NK-92 (cell line): ENCODE results near the gene ARHGEF28.

ENCODE experiments used
- DNase-seq: peaks from one replicate; lab custom pipeline; 2025; ENCODE audit not compliant: unreplicated experiment; lab: John Stamatoyannopoulos, UW

Gene ARHGEF28

DNA sequence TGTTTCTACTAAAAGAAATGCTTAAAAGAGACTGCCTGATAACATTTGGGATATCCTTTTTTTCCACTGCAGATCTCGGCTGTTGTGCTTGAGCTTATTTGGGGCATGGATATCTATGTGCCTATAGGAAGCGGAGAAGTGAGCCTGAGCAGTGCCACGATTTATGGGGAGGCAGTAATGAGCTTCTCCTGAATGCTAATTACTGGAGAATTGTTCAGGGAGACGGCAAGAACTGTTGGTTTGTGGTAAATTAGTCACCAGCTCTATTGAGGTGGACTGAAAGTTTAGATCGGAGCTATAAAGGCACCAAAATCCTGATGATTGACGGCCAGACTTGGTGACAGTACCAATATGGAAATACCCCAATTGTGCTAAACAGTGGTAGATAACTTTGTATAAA, 186.5 kb downstream of the ARHGEF28 start:
- DNase-seq, result no peak

DNA sequence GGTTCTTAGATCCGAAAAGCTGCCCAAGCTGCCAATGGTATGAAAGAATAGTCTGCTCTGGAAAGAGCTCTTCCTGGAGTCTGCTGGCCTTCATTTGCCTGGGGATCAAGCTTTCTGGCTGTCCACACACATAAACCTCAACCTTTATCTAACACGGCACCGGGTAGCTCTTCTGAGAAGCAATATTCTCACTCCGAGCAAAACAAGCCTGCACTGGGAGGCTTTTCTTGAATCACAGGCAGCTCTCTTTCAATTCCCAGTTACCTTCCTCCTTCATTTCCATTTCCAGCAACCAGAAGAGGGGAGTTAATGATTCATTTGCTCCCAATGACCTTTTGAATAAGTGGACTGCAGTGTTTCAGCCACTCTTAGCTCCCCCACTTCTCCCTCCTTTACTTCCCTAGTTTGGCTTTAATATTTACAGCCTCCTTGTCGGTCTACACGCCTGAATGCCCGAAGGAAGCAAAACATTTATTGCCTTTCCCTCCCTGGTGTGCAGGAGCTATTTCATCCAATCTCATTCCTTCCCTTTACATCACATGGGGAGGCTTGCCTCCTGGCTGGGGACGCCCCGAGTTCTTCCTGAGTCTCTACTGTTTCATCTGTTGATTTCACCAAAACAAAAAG, 187.1 kb downstream of the ARHGEF28 start:
- DNase-seq, result no peak

- DNase-seq, result no peak
Observed at GRCh38 chr5:73814233-73814846, 188.3 kb downstream of the ARHGEF28 start.

DNA sequence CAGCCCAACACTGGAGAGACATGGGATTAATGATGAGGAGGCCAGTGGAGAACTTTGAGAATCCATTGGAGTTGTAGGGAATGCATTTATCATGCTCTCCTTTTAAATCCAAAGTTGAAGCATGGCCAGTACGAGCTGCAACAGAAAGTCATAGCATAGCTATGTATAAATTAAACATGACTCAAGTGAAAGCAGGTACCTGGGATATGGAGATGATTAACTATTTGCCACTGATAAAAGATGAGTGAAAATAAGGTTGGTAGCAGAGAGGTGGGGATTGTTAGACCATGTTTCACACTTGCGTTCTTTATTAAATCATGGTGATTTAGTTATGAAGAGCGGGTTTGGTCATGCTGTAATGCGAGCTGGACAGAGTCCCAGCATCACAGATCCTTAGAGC, 189.6 kb downstream of the ARHGEF28 start:
- no peak for DNase-seq

- no peak for DNase-seq
Observed at GRCh38 chr5:73816656-73817420, 190.8 kb downstream of the ARHGEF28 start.

- no peak for DNase-seq
Observed at GRCh38 chr5:73818357-73818756, 192.4 kb downstream of the ARHGEF28 start.

DNA sequence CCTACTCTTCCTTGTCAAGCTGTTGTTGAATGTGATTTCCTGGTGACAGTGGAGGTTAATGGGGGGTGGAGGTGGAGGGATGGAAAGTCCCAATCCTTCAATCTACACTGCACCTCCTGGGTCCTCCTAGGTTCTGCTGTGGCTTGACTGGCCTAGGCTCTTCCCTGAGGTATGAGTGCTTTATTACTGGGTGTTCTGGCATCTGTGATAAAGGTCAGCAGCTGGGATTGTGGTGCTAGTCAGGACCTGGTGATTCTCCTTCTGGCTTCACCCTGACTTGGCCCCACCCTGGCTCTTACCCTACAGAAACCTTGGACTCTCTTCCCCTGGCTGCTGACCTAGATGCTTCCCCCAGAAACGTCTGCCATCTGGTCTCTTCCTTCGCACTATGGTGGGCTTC, 194.3 kb downstream of the ARHGEF28 start:
- no peak for DNase-seq

DNA sequence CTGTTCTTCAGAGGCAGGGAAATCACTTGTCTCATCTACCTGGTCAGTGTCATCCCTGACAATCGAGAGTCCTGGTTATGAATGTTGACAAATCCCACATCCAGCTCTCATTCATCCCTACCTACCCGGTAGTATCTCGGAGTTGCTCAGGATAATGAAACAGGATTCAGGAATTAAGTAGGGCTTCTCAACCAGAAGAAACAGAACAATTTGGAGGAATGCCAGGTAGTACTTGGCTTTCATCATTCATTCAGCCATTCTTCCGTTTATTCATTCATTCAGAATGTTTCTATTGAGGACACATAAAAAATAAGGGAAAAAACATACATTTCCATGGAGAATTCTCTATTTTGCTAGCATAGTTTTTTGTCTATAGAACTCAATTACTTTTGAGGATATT, 195.0 kb downstream of the ARHGEF28 start:
- DNase-seq, result no peak

GRCh38 chr5:73822278-73822988, 196.4 kb downstream of the ARHGEF28 start:
- no peak for DNase-seq

DNA sequence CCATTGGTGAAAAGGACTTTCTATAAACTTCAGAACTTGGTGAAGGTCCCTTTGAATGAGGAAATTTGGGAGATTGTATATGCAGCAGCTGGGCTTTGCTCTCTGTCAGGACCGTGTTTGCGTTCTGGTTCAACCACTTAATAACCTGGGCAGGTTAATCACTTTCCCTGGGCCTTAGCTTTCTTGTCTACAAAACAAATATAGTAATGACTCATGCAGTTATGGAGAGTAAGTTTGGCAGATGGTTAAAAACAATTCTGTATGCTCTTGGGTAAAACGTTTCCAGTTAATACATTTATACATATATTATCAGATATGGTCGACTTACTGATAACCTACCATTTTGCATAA, 197.0 kb downstream of the ARHGEF28 start:
- DNase-seq, result no peak

DNA sequence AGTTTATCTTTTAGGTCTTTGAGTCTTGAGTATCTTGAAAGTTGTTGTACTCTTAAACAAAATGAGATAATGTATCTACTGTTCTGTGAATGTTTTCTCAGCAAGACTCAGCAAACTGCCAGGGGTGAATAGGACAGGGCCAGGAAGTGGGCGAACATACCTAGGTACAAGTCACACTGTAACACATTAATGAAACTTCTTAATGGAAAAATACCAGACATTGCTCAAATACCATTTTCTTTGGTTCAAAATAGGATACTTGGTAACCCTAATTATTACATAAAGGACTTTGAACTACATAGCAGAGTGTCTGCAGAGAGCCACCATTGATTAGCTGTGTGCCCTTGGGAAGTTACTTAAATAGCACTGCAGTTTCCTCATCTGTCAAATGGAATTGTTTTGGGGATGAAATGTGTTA, 197.5 kb downstream of the ARHGEF28 start:
- no peak for DNase-seq

GRCh38 chr5:73825199-73825598, 199.2 kb downstream of the ARHGEF28 start:
- DNase-seq, result no peak

DNA sequence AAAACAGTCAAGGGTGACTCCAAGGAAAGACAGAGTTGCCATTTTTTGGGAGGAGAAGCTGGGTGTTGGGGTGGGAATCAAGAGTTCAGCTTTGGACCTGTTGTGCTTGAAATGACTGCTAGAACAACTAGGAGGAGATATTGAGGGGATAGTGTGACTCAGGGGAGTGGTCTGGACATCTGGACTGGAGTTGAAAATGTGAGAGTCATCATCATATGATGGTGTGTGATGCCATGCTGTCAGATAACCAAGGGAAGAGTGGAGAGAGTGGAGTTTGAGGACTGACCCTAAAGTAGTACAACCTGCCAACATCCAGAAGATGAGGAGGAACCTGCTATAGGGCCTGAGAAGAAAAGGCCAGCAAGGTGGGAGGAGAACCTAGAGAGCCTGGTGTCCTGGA, 199.7 kb downstream of the ARHGEF28 start:
- no peak for DNase-seq

GRCh38 chr5:73826301-73827105, 200.5 kb downstream of the ARHGEF28 start:
- DNase-seq, result no peak

GRCh38 chr5:73827106-73827450, 201.1 kb downstream of the ARHGEF28 start:
- DNase-seq, result no peak

DNA sequence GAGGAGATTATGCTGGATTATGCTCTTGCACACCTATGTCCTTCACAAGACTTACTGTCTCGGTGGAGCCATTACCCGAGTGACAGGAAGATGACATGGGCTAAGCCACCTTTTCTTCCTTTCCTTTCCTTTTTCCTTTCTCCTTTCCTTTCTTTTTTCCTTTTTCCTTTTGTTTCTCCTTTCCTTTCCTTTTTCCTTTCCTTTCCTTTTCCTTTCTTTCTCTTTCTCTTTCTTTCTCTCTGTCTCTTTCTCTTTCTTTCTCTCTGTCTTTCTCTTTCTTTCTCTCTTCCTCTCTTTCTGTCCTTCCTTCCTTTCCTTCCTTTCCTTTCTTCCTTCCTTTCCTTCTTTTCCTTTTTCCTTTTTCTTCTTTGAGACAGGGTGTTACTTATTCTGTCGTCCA, 202.5 kb downstream of the ARHGEF28 start:
- DNase-seq, result no peak

GRCh38 chr5:73830646-73831045, 204.7 kb downstream of the ARHGEF28 start:
- no peak for DNase-seq

DNA sequence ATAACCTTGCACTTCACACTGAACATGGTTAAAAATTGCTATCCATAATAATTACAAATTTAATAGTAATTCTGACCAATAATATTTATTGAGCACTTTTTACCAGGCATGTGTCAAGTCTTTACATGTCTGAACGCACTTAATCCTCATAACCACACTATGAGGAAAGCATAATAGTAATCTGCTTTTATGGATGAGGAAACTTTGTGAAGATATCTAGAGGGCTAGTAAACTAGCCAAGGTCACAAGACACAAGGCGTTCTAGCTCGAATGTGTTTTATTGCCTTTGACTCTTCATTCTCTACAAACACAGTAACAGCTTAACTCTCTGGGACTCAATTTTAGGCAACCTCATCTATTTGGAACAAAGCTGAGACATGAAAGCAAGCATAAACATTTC, 205.1 kb downstream of the ARHGEF28 start:
- DNase-seq, result no peak

DNA sequence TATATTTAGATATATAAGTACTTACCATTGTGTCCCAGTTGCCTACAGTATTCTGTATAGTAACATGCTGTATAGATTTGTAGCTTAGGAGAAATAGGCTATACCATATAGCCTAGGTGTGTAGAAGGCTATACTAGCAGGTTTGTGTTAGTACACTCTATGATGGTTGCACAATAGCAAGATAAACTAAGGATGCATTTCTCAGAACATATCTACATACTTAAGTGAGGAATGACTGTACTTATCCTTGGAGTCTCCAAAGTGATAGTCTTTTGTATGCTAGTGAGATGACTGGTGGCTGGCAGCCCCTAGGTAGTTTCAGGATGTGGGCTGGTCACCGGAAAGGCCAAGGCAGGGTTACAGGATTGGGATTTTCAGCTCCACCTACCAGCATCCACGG, 208.7 kb downstream of the ARHGEF28 start:
- DNase-seq, result no peak

- DNase-seq, result no peak
Observed at GRCh38 chr5:73835726-73836125, 209.7 kb downstream of the ARHGEF28 start.

- no peak for DNase-seq
Observed at GRCh38 chr5:73836607-73837006, 210.6 kb downstream of the ARHGEF28 start.
